Left cardiac atrium (tissue), 4 donors: ENCODE data around the gene OR8A1. TPM values are rescaled to one million over a fixed set of nuclear protein-coding genes. Genes with fewer than 3 reads are reported as not detected.

ENCODE experiments used
- ATAC-seq, 2 donors: fragments of 200-7000 bp; cut with Tn5 transposase; one replicate each; pipeline ENCODE4 v1.9.1; 2020; ENCODE audit warnings: mild to moderate bottlenecking in 2 of 2, moderate library complexity in 2 of 2
- DNase-seq: peaks from one replicate; pipeline ENCODE4 v3.0.0-alpha.2; 2020
- intact Hi-C, 2 donors: fragments of 100-400 bp; cut with DNase I; formaldehyde crosslinking; loops; one replicate each; pipeline versions ENCODE4 v1.14.1 to v1.15.1; 2022 to 2023
- long read RNA-seq: library from polyadenylated mRNA; unstranded; transcript quantifications from one replicate; pipeline ENCODE4 v2.0.0, GENCODE V29; 2021
- total RNA-seq, 2 donors: library from RNA; stranded (reverse); fragmentation: NEBNext Ultra II Directional; extraction: Animal tissue kit (Norgen Biotek cat#: 25700); gene quantifications; one replicate each; pipeline ENCODE4 v1.2.1, GENCODE V29; 2021
- donor health status: DM: no; HTN: yes; CAD: no.
- donor health status: DM: no; HTN: yes; CAD: no; lungs with severe emphysema.
- donor health status: DM: yes; HTN: yes; CAD: no.
- donor health status: Dilated cardiomyopathy.

Gene OR8A1
- total RNA-seq: not detected
- long read RNA-seq: 0 reads

DNA sequence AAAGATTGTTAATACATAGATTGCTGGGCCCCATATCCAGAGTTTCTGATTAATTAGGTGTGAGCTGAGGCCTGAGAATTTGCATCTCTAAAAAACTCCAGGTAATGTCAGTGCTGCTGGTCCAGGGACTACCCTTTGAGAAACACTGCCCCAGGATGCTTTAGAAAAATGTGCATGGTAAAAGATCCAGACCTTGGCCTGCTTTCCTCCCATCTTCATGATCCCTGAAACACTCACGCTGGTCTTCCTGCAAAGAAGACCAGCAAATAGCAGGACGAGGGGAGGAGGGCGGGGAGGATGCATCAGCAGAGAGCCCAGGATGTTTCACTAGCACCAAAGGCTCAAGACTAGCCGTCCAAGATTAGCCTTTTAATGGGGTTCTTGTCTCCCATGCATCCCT, at the start of gene OR8A1:
TSS of gene OR8A1 (plus strand) at position 301 of the 400 bp plus-strand sequence. CDS start 123 bp downstream, outside the sequence.
- DNase-seq: no peak
- no peak for ATAC-seq
- intact Hi-C loops: no loop called here

DNA sequence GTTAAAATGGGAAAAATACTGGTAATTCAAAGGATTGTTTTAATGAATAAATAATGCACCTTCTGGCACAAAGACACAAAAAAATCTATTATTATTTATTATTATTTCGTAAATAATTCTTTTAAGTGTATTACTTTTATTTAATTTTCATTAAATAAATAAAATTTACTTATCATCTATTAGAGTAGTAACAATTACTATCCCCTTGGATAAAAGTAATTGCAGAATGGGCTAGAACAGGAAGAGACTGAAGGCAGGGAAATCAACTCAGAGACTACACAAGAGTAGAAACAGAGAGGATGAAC, 49.3 kb upstream of the OR8A1 start:
- ATAC-seq (no peak), DNase-seq (no peak)

DNA sequence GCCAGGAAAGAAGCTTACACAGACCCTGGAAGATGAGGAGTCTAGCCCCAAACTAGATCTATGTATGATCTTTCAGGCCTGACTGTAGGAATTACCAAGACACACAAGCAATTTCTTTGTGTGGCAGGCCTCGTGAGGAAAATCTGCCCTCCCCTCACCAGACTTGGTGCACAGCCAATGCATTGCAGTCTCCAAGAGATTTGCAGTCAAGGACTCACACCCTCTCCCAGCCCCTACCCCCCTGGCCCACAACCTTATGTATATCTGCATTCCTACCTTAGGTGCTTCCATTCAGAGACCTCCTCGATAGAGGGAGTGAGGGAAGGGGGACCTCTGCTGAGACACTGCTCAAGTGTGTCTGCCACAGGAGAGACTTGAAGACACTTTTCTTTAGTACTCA, 36.2 kb upstream of the OR8A1 start:
- intact Hi-C loops: no loop called here

More for the DNA sequence above, 49.3 kb upstream of the OR8A1 start:
- intact Hi-C loops: no loop called here

DNA sequence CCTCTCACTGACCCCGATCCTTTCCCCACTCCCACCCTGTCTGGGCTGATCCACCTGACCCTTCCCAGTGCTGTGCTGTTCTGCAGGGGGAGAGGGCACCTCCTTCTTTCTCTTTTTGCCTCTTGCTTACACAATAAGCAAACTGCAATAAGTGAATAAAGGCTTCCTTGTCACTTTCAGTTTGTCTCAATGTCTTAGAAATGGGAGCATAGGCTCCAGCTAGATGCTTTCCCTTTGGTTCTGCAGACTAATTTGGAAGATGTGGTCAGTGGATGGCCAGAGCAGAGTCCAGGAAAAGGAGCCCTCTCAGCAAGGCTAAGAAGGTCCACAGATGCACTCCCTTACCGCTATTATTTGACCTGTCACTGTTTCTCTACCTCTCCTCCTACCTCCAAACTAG, 35.7 kb upstream of the OR8A1 start:
- no peak for DNase-seq
- intact Hi-C loops: no loop called here
- ATAC-seq: no peak

More for the DNA sequence above, 36.2 kb upstream of the OR8A1 start:
- ATAC-seq (no peak), DNase-seq (no peak)

DNA sequence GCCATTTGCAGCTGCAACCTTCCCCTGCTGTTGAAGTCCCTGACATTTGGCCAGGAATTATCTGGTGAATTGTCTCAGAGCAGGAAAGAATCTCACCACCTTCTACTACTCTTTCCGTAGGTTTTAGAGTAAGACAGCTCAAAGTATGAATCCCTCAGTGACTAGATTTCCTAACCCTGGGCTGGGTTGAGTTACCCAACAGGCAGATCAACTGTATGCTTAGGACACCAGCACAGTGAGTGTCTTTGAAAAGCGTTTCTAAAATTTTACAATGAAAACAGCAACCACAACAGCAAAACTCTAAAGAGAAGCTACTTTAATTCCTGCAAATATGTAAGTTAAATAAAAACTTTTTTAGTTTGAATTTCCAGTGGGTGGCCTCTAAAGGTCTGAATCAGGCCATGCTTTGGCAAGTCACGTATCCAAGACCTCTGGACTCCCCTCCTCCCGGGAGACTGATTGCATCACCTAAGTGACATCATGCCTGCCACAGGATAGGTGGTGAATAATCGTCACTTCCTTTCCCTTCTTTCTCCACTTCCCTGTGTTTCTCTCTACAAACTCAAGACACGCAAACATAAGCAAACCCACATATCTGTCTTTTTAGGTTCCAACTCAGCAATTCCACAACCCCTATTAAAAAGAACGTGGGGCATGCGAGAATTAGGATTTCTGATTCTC, 34.1 kb upstream of the OR8A1 start:
- DNase-seq (peak; percentile 30), ATAC-seq (peak in 1 of 2 donors; percentile 58)
- intact Hi-C loops: no loop called here

DNA sequence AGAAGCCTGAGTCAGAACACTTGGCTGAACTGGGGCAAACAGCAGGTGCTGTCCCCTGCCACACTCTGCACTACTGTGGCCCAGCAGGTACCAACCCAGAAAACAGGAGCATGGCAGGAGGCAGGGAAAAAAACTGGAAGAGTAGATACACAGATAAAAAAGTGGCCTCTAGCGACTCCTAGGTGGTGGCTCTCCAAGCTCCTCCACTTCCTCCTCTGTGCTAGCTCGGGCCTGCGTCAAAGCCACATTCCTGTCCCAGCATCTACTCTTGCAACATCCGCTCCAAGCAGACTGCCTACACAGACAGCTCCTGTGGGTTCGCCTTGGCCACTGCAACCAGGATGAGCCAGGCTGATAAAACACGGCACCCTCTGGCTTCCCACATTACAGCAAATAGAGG, 33.3 kb upstream of the OR8A1 start:
- ATAC-seq: peak; percentile 72 to 90
- intact Hi-C loops: no loop called here
- DNase-seq: peak; percentile 77

DNA sequence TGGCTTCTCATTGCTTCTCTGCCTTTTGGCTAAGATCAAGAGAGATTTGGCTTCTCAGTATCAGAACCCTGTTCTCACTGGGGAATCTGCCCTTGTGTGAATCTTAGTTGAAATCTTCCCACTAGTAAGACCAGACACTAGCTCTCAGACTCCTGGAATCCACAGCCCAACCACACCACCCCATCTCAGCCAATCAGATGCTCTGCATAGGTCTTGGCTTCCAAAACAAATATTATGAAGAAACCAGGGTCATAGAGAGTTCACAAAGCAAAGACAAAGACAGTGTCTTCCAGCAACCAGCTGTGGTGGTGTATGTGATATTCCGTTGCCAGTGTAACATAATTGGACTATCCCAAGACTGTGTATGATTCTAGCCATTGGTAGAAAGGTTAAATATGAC, 31.8 kb upstream of the OR8A1 start:
- peak; percentile 76 to 94 for ATAC-seq
- intact Hi-C loops: no loop called here
- DNase-seq: peak; percentile 28

DNA sequence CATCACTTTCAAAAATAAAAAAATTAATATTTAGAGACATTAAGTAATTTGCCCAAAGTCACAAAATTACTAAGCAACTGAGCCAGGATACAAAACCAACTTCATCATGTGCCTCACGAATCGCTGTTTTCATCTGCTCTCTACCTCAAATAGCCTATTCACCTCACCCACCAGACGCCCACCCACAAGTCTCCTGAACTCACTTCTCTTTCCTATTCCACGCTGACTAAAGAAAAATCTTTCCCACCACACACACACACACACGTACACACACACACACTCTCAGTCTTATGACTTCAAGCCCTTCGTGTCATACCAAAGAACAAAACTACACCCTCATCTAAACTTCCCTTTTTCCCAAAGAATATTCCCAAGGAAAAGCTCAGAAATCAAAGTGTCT, 28.6 kb upstream of the OR8A1 start:
- intact Hi-C loops: no loop called here
- ATAC-seq: no peak

DNA sequence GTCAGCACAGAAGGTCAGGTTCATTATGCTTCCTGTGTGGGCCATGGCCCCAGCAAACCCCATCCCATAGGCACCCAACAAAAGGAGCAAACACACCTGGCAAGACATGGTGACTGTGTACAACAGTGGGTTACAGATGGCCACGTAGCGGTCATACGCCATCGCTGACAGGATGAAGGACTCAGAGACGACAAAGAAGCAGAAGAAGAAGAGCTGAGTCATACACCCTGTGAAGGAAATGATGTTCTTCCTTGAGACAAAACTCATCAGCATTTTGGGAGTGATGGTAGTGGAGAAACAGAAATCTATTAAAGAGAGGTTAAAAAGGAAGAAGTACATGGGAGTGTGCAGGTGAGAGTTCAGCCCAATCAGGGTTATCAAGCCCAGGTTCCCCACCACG, 26.7 kb upstream of the OR8A1 start:
- ATAC-seq (no peak), DNase-seq (no peak)
- intact Hi-C loops: no loop called here

More for the DNA sequence above, 28.6 kb upstream of the OR8A1 start:
- DNase-seq: no peak

DNA sequence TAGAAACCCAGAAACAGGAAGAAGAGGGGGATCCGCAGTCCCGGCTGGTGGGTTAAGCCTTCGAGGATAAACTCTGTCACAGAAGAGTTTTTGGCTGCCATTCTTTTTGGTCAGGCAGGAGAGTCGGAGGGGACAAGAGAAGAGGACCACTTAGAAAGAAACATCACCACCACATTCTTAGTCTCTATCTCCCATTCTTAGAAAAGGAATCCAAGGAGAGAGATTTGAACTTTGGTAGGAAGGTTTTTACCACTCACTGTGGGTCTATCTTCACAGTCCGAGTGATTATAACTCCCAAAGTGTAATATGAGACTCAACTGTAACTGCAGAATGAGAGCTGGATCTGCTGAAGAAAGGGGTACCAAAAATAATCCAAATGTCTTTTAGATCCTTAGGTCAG, 26.2 kb upstream of the OR8A1 start, which contains the start of gene OR8B12:
TSS of gene OR8B12 (minus strand) at position 101 of the 400 bp plus-strand sequence. CDS start at position 101, 0 bp downstream.
- no peak for ATAC-seq
- intact Hi-C loops: no loop called here
- DNase-seq: no peak

DNA sequence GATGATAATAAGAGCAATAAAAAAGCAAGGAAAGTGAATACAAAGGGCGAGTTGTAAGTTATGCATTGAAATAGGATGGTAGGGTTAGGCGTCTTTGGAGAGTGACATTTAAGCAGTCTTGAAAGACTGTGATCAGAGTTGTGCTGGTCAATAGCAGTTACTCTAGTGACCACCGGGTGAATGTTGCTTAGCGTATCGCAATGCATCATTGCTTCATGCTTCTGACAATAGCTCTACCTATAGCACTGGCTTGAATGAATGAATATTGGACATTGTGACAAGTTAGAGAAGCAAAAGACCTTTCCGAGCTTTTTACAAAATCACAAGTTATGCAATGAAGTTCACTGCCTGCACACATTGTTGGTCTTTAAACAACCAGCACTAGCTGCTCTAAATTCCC, 18.6 kb upstream of the OR8A1 start:
- no peak for ATAC-seq
- intact Hi-C loops: no loop called here

DNA sequence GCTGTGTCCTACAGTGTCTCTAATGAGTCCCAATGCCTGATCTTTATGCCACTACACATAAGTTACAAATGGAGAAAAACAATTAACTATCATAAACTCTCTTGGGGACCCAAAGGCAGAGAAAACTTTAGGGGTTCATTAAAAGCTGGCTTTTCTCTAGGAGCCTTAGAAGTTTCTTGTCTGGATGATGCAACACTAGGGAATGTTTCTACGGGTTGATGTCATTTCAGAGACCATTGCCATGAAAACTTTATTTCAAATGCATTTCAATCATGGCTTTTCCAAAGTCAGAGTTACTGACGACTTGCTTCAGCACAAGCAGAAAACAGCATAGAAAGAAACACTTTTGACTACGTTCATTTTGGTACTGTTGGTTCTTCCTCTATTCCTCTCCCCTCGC, 17.8 kb upstream of the OR8A1 start:
- intact Hi-C loops: no loop called here
- DNase-seq (no peak), ATAC-seq (no peak)

More for the DNA sequence above, 18.6 kb upstream of the OR8A1 start:
- no peak for DNase-seq

DNA sequence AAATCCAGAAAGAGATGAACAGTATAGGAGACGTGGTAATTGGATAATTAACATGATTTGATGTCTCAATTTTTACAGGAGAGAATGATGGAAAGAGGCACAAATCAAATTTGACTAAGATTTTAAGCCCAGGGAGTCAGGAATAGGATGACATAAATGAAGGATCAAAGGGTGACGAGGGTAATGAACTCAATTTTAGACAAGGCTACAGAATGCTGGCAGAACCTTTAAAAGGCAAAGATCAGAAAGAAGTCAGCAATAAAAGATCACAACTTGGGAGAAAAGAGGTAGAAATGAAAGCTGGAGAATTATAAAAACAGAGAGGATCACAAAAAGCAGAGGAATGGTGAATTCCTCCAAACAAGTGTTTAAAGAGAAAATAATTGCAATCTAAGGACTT, 13.0 kb upstream of the OR8A1 start:
- DNase-seq (no peak), ATAC-seq (no peak)
- intact Hi-C loops: no loop called here

DNA sequence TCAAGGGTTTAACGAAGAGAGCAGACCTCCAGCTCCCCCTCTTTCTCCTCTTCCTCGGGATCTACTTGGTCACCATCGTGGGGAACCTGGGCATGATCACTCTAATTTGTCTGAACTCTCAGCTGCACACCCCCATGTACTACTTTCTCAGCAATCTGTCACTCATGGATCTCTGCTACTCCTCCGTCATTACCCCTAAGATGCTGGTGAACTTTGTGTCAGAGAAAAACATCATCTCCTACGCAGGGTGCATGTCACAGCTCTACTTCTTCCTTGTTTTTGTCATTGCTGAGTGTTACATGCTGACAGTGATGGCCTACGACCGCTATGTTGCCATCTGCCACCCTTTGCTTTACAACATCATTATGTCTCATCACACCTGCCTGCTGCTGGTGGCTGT, 363 bp downstream of the OR8A1 start:
- ATAC-seq (no peak), DNase-seq (no peak)
- intact Hi-C loops: no loop called here

DNA sequence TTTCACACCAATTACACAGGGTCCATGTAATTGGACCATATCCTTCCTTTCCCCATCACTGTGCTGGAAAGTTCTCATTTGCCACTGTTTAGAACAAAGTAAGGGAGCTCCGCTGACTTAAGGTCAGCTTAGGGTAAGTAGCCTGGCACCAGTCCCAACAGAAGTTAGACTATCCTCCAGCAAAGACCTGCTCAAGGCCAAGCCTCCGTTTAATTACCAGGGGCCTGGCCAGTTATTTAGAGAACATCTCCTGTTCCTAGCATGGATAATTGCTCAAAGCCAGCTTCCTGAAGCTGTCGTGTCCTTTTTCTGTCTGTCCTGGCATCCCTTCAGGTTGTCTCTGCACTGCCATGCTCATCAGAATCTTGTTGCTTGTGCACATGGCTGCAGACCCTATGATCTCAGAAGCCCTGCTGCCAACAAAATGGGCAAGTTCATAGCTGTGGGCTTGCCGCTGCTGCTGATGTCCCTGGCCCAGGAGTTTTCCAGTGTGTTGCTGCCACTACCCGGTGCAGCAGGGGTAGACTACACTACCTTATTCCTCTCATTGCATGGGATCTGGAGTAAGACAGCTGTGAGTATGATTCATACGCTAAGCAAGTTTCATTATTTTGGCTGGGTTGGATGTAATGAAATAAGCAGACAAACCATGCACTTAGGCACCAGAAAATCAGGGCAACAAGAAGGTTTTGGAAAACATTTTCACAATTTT, 8.1 kb downstream of the OR8A1 start:
- DNase-seq: peak; percentile 26

DNA sequence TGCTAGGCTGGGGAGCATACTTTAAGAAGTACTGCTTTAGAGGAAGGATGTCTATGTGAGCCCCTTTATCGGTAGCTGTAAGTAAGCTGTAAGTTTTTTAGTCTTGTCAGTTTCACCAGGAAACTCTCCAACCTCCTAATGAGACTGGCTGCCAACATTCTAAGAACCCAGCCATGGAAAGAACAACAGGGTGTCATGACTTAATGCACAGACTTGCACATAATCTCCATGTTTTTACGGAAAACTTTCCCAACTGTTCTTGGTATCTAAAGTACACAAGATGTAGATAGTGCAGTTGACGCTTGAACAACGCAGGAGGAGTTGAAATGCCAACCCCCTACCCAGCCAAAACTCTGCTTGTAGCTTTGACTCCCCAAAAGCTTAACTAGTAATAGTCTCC, 9.0 kb downstream of the OR8A1 start:
- ATAC-seq (peak in 1 of 2 donors; percentile 24), DNase-seq (no peak)
- intact Hi-C loops: no loop called here

More for the DNA sequence above, 8.1 kb downstream of the OR8A1 start:
- intact Hi-C loops: no loop called here
- peak in 1 of 2 donors; percentile 93 for ATAC-seq

DNA sequence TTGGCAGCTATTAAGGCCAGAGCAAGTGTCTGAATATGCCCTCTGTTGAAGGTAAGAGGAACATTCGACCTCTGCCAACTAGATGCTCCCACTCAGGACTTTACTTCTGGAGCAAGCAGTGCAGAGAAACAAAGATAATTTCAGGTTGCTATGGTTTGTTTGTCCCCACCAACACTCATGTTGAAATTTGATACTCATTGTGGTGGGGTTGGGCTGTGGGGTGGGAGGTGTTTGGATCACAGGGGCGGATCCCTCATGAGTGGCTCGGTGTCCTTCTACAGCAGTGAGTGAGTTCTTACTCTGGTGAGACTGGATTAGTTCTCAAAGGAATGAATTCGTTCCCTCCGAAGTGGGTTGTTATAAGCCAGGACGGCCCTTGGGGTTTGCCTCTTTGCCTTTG, 12.0 kb downstream of the OR8A1 start:
- DNase-seq (no peak), ATAC-seq (no peak)
- intact Hi-C loops: loop anchor here (5.0 to 10.0 kb wide), 2 partner anchors 97 to 165 kb away; no protein-coding TSS in a partner anchor

DNA sequence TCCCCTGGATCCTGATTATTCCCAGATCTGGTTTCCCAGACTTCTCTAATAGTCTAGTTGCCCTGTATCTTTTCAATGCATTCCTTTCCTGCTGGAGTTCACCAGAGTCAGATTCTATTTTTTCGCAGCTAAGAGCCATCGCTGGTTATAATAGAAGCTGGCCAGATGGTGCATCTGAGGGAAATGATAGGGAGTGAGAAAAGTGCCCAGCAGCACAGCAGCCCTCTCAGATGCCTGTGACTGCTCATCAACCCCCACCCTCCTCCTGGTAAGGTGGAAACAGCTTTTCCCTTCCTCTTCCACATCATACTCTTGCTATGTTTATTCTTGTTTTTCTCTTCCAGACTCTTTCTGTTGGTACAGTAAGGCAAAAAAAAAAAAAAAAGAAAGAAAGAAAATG, 12.8 kb downstream of the OR8A1 start:
- ATAC-seq: no peak
- DNase-seq: no peak
- intact Hi-C loops: loop anchor here (5.0 to 10.0 kb wide), 2 partner anchors 98 to 165 kb away; no protein-coding TSS in a partner anchor

DNA sequence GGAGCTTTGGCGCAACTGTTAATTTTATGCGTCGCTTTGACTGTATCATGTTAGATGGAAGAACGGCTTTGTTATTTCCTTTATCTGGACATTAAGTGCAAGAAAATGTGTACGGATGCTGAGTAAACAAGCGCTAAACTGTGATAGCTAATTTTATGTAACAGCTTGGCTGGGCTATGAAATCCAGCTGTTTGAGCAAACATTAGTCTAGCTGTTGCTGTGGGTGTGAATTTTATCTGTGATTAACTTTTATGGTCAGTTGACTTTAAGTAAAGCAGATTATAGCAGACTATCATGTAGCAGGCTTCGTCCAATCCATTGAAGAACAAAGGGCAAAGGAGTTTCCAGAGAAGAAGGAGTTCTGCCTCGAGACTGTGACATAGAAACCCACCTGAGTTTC, 14.0 kb downstream of the OR8A1 start:
- intact Hi-C loops: loop anchor here (5.0 to 10.0 kb wide), 2 partner anchors 99 to 166 kb away; no protein-coding TSS in a partner anchor
- no peak for ATAC-seq
- DNase-seq: no peak

DNA sequence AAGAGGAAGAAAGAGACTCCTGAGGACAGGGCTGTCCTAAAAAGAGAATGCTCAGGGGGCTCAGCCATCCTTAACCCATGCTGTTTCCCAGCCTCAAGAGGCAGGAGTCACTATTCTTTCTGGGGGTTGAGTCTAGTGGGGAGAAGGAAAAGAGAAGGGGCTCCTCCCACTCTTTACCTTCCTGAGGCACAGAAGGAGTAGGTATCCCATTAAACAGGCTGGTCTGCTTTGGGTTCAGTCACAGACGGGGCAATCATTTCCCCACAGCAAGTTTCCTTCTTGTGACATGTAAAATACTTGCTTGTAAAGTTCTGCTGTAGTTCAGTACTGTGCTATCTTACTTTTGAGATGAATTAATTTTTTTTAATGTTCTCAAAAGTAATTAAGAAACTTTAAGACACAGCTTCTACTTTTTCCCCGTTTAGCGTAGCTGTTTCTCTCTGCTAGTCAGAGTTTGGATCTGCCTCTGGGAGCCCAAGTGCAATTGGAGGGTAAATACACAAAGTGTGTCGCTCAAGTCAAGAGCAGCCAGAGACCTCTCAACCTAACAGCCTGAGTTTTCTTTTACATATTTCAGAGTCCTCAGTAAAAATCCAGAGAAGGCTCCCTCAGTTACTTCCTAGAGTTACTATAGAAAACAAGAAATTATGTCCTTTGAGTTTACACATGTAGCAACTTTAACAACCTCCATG, 15.0 kb downstream of the OR8A1 start:
- ATAC-seq: no peak
- no peak for DNase-seq
- intact Hi-C loops: loop anchor here (5.0 to 10.0 kb wide), 2 partner anchors 100 to 168 kb away; no protein-coding TSS in a partner anchor
